Renal pelvis (tissue), 3 donors: Measurements from ENCODE around the gene CCDC73. TPM values are rescaled to one million over a fixed set of nuclear protein-coding genes. Genes with fewer than 3 reads are reported as not detected.

Experiments
- polyA plus RNA-seq, 3 donors: library from polyadenylated mRNA; unstranded; fragments of 120-200 nt; gene quantifications; one replicate each; pipeline ENCODE4 v1.2.1, GENCODE V29; 2013; ENCODE audit not compliant: insufficient read length in 3 of 3

Gene CCDC73
- polyA plus RNA-seq, 3 donors = 0.23 to 0.37 (median 0.30) TPM

Other genes with a start within 250 kb of the CCDC73 start
- 100 to 1,000 TPM; 625 to 694 (median 681) TPM for gene EIF3M, start 210.8 kb downstream of the CCDC73 start, polyA plus RNA-seq
- gene PRRG4, start 35.3 kb upstream of the CCDC73 start, polyA plus RNA-seq = 1 to 10 TPM; 4.8 to 7.7 (median 5.8) TPM
- gene QSER1, start 98.1 kb upstream of the CCDC73 start, polyA plus RNA-seq = 10 to 100 TPM; 38.6 to 40.5 (median 38.7) TPM
- gene DEPDC7, start 221.2 kb upstream of the CCDC73 start, polyA plus RNA-seq = 1 to 10 TPM; 5.9 to 8.3 (median 8.0) TPM
- gene TCP11L1, start 244.9 kb upstream of the CCDC73 start, polyA plus RNA-seq = 10 to 100 TPM in 2 of 3 donors, 1 to 10 TPM in 1; 9.8 to 13.2 (median 12.7) TPM